ENCODE measurements around the gene MAN2C1.

Gene MAN2C1

DNA sequence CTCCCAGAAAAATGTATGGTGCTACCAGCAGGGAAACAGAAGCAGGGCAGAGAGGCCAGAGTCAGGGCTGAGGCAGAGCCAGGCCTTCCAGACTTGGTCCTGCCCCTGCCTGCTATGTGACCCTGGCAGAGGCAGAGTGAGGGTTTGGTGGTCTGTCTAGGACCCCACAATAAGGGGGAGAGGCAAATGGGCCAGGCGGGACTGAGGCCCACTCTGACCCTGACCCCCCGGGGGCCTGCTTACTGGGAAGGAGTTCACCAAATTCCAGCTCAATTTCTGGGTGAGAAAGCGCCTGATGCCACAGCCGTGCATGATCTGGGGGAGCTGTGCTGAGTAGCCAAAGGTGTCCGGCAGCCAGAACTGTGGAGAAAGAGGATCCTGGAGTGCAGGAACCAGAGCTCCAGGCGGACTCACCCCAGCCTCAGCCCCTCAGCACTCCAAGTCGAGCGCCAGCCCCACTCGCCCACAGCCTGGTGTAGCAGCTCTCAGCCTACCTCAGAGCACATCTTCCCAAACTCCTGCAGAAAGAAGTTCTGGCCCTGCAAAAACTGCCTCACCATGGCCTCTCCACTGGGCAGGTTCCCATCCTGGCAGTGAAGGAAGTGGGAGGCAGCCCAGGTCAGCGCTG lies 6.9 kb downstream of the MAN2C1 start:
- H3K27ac ChIP-seq (ENCODE audit: low read length), result no peak overlapping the region
- no peaks in the 10 kb centered on the region for H3K4me1 ChIP-seq (ENCODE audit: low read length)
- no peak overlapping the region for H3K9ac ChIP-seq (ENCODE audit: low read length)
- H3K27me3 ChIP-seq (ENCODE audit: low read depth, low read length), result no peaks in the 10 kb centered on the region
- no peak for TF ChIP-seq EZH2phosphoT487 (IDR thresholded peaks at IDR 0.05; ENCODE audit: low read depth)
- TF ChIP-seq, protein P1, sequence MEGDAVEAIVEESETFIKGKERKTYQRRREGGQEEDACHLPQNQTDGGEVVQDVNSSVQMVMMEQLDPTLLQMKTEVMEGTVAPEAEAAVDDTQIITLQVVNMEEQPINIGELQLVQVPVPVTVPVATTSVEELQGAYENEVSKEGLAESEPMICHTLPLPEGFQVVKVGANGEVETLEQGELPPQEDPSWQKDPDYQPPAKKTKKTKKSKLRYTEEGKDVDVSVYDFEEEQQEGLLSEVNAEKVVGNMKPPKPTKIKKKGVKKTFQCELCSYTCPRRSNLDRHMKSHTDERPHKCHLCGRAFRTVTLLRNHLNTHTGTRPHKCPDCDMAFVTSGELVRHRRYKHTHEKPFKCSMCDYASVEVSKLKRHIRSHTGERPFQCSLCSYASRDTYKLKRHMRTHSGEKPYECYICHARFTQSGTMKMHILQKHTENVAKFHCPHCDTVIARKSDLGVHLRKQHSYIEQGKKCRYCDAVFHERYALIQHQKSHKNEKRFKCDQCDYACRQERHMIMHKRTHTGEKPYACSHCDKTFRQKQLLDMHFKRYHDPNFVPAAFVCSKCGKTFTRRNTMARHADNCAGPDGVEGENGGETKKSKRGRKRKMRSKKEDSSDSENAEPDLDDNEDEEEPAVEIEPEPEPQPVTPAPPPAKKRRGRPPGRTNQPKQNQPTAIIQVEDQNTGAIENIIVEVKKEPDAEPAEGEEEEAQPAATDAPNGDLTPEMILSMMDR (IDR thresholded peaks at IDR 0.05; ENCODE audit: low read depth, low read length), result no peak
- peaks cover 13% of the 10 kb centered on the region for H3K36me3 ChIP-seq (replicated peaks; ENCODE audit: low read depth, low read length)
- H3K4me3 ChIP-seq (ENCODE audit: low read length), result no peak overlapping the region
- no peaks in the 10 kb centered on the region for H3K79me2 ChIP-seq (ENCODE audit: low read length)
- H3K9me3 ChIP-seq (ENCODE audit: insufficient read depth, low read length), result no peaks in the 10 kb centered on the region
- no peak overlapping the region for H3K4me2 ChIP-seq (ENCODE audit: low read length)
- no peak overlapping the region for H2AFZ ChIP-seq (ENCODE audit: low read depth, low read length)
- no peaks in the 10 kb centered on the region for H4K20me1 ChIP-seq (ENCODE audit: insufficient read depth, low read length)

GRCh38 chr15:75360856-75361255 lies 7.6 kb downstream of the MAN2C1 start:
- Histone ChIP-seq H3K79me2 (ENCODE audit: low read length) (no peaks in the 10 kb centered on the region), H3K4me3 (ENCODE audit: low read length) (no peak overlapping the region), H3K9me3 (ENCODE audit: insufficient read depth, low read length) (no peaks in the 10 kb centered on the region), H3K27ac (ENCODE audit: low read length) (no peak overlapping the region), H4K20me1 (ENCODE audit: insufficient read depth, low read length) (no peaks in the 10 kb centered on the region), H3K4me1 (ENCODE audit: low read length) (no peaks in the 10 kb centered on the region), H3K4me2 (ENCODE audit: low read length) (no peak overlapping the region), H3K9ac (ENCODE audit: low read length) (no peak overlapping the region), H2AFZ (ENCODE audit: low read depth, low read length) (no peak overlapping the region), H3K27me3 (ENCODE audit: low read depth, low read length) (no peaks in the 10 kb centered on the region), H3K36me3 (replicated peaks; ENCODE audit: low read depth, low read length) (peaks cover 16% of the 10 kb centered on the region)
- TF ChIP-seq, protein P1 (IDR thresholded peaks at IDR 0.05; ENCODE audit: low read depth, low read length), result no peak
- no peak for TF ChIP-seq EZH2phosphoT487 (IDR thresholded peaks at IDR 0.05; ENCODE audit: low read depth)

GRCh38 chr15:75360391-75360790 lies 8.0 kb downstream of the MAN2C1 start:
- H3K9ac ChIP-seq (ENCODE audit: low read length), result no peak overlapping the region
- peaks cover 16% of the 10 kb centered on the region for H3K36me3 ChIP-seq (replicated peaks; ENCODE audit: low read depth, low read length)
- TF ChIP-seq, protein P1 (IDR thresholded peaks at IDR 0.05; ENCODE audit: low read depth, low read length), result no peak
- no peak for TF ChIP-seq EZH2phosphoT487 (IDR thresholded peaks at IDR 0.05; ENCODE audit: low read depth)
- H3K79me2 ChIP-seq (ENCODE audit: low read length), result no peaks in the 10 kb centered on the region
- H3K9me3 ChIP-seq (ENCODE audit: insufficient read depth, low read length), result no peaks in the 10 kb centered on the region
- H4K20me1 ChIP-seq (ENCODE audit: insufficient read depth, low read length), result no peaks in the 10 kb centered on the region
- H3K4me3 ChIP-seq (ENCODE audit: low read length), result no peak overlapping the region
- no peak overlapping the region for H2AFZ ChIP-seq (ENCODE audit: low read depth, low read length)
- H3K4me1 ChIP-seq (ENCODE audit: low read length), result no peaks in the 10 kb centered on the region
- H3K27me3 ChIP-seq (ENCODE audit: low read depth, low read length), result no peaks in the 10 kb centered on the region
- H3K4me2 ChIP-seq (ENCODE audit: low read length), result no peak overlapping the region
- H3K27ac ChIP-seq (ENCODE audit: low read length), result no peak overlapping the region

- no peak overlapping the region for H3K4me2 ChIP-seq (ENCODE audit: low read length)
- no peaks in the 10 kb centered on the region for H3K79me2 ChIP-seq (ENCODE audit: low read length)
- peaks cover 11% of the 10 kb centered on the region for H3K36me3 ChIP-seq (replicated peaks; ENCODE audit: low read depth, low read length)
- no peak overlapping the region for H3K4me3 ChIP-seq (ENCODE audit: low read length)
- H3K9me3 ChIP-seq (ENCODE audit: insufficient read depth, low read length), result no peaks in the 10 kb centered on the region
- no peak overlapping the region for H3K9ac ChIP-seq (ENCODE audit: low read length)
- TF ChIP-seq, protein P1 (IDR thresholded peaks at IDR 0.05; ENCODE audit: low read depth, low read length), result no peak
- TF ChIP-seq EZH2phosphoT487 (IDR thresholded peaks at IDR 0.05; ENCODE audit: low read depth), result no peak
- no peaks in the 10 kb centered on the region for H3K27me3 ChIP-seq (ENCODE audit: low read depth, low read length)
- no peak overlapping the region for H3K27ac ChIP-seq (ENCODE audit: low read length)
- H3K4me1 ChIP-seq (ENCODE audit: low read length), result no peaks in the 10 kb centered on the region
- H2AFZ ChIP-seq (ENCODE audit: low read depth, low read length), result no peak overlapping the region
- H4K20me1 ChIP-seq (ENCODE audit: insufficient read depth, low read length), result no peaks in the 10 kb centered on the region
Observed at GRCh38 chr15:75359537-75360250, 8.7 kb downstream of the MAN2C1 start.
